Effector CD4-positive, alpha-beta T cell (primary cell): ENCODE data around the gene LRRC61.
"Not testable (repeated sequence)": the region's sequence is repeated elsewhere in the genome, so short reads cannot be mapped to it uniquely, and the experiment has no call there.

Source experiments
- DNase-seq: peaks from one replicate; pipeline ENCODE4 v3.0.0-alpha.2; 2020

LRRC61 gene

GRCh38 chr7:150385302-150385723, 62.2 kb downstream of the LRRC61 start:
- no peak for DNase-seq

GRCh38 chr7:150385884-150386283, 62.7 kb downstream of the LRRC61 start:
- not testable (repeated sequence) for DNase-seq
